Globus pallidus (tissue), 1 donor: Measurements from ENCODE around the gene USP7.
"Not testable (repeated sequence)": the region's sequence is repeated elsewhere in the genome, so short reads cannot be mapped to it uniquely, and the experiment has no call there.

Experiments used
- DNase-seq: peaks from one replicate; pipeline ENCODE4 v3.0.0-alpha.2; 2015; ENCODE audit warnings: low spot score

USP7 gene

GRCh38 chr16:8925455-8925854 lies 38.3 kb downstream of the USP7 start:
- DNase-seq = no peak

- DNase-seq = peak; percentile 11
Measured at GRCh38 chr16:8924214-8924613, 39.5 kb downstream of the USP7 start.

- DNase-seq = peak; percentile 14
Measured at GRCh38 chr16:8923199-8923598, 40.5 kb downstream of the USP7 start.

- DNase-seq = no peak
Measured at GRCh38 chr16:8921347-8921984, 42.2 kb downstream of the USP7 start.

- DNase-seq = no peak
Measured at GRCh38 chr16:8920645-8921346, 42.9 kb downstream of the USP7 start.

GRCh38 chr16:8919934-8920462 lies 43.7 kb downstream of the USP7 start:
- DNase-seq = no peak

- DNase-seq = no peak
Measured at GRCh38 chr16:8919089-8919933, 44.4 kb downstream of the USP7 start.

GRCh38 chr16:8917336-8917735 lies 46.4 kb downstream of the USP7 start:
- not testable (repeated sequence) for DNase-seq

GRCh38 chr16:8916541-8917225 lies 47.0 kb downstream of the USP7 start:
- no peak for DNase-seq

GRCh38 chr16:8915722-8916301 lies 47.9 kb downstream of the USP7 start:
- DNase-seq = no peak

GRCh38 chr16:8914098-8914497 lies 49.6 kb downstream of the USP7 start:
- no peak for DNase-seq

GRCh38 chr16:8912793-8913192 lies 50.9 kb downstream of the USP7 start:
- DNase-seq = no peak

- no peak for DNase-seq
Measured at GRCh38 chr16:8910811-8911210, 52.9 kb downstream of the USP7 start.

GRCh38 chr16:8908810-8909468 lies 54.8 kb downstream of the USP7 start:
- DNase-seq = no peak

GRCh38 chr16:8907096-8907495 lies 56.6 kb downstream of the USP7 start:
- no peak for DNase-seq

- DNase-seq = no peak
Measured at GRCh38 chr16:8905795-8906591, 57.7 kb downstream of the USP7 start.

GRCh38 chr16:8905168-8905762 lies 58.4 kb downstream of the USP7 start:
- DNase-seq = no peak

- no peak for DNase-seq
Measured at GRCh38 chr16:8904018-8904430, 59.7 kb downstream of the USP7 start.

GRCh38 chr16:8903004-8903403 lies 60.7 kb downstream of the USP7 start:
- DNase-seq = no peak

GRCh38 chr16:8901320-8901861 lies 62.3 kb downstream of the USP7 start:
- no peak for DNase-seq
